Astrocyte of the cerebellum (primary cell): Measurements from ENCODE around the gene SPNS3.

Experiments
- DNase-seq: peaks from one replicate; pipeline ENCODE4 v3.0.0-alpha.2; 2011; ENCODE audit warnings: low read depth
- H3K4me3 ChIP-seq: 2 replicates; pipeline ENCODE4 v1.5.1; 2011; ENCODE audit warnings: mild to moderate bottlenecking, low read depth, low read length, moderate library complexity
- CTCF ChIP-seq: IDR thresholded peaks from 2 replicates; pipeline ENCODE4 v1.5.1; 2012; ENCODE audit warnings: low read length, low read depth, moderate library complexity, mild to moderate bottlenecking; ENCODE audit errors: missing control alignments
- in situ Hi-C: cut with HindIII; loops from 2 replicates; pipeline ENCODE4 v1.10.0; 2017; ENCODE audit warnings: low sequenced_read_pairs

The SPNS3 gene

GRCh38 chr17:4527566-4528125 lies 93.9 kb downstream of the SPNS3 start:
- in situ Hi-C loops = no loop called here
- TF ChIP-seq CTCF = no peak

GRCh38 chr17:4529533-4530152 lies 95.9 kb downstream of the SPNS3 start:
- no peak for DNase-seq
- no peak overlapping the region for H3K4me3 ChIP-seq
- in situ Hi-C loops = no loop called here
- TF ChIP-seq CTCF = no peak

More at GRCh38 chr17:4527566-4528125, 93.9 kb downstream of the SPNS3 start:
- no peak overlapping the region for H3K4me3 ChIP-seq
- no peak for DNase-seq

- in situ Hi-C loops = no loop called here
- no peak overlapping the region for H3K4me3 ChIP-seq
- no peak for DNase-seq
- TF ChIP-seq CTCF = no peak
These were observed 97.3 kb downstream of the SPNS3 start for GRCh38 chr17:4530799-4531730.

GRCh38 chr17:4531988-4532736 lies 98.4 kb downstream of the SPNS3 start:
- no peak overlapping the region for H3K4me3 ChIP-seq
- in situ Hi-C loops = no loop called here
- no peak for TF ChIP-seq CTCF
- DNase-seq = no peak

GRCh38 chr17:4532860-4533522 lies 99.3 kb downstream of the SPNS3 start:
- in situ Hi-C loops = no loop called here
- no peak overlapping the region for H3K4me3 ChIP-seq
- no peak for TF ChIP-seq CTCF
- DNase-seq = no peak
